Right atrium auricular region (tissue), 2 donors: ENCODE measurements around the gene CHN1. TPM values are rescaled to one million over a fixed set of nuclear protein-coding genes. Genes with fewer than 3 reads are reported as not detected.

Source experiments
- DNase-seq: peaks from one replicate; pipeline ENCODE4 v3.0.0-alpha.2; 2019; ENCODE audit warnings: low spot score
- H3K27ac ChIP-seq, 2 donors: fragments of 200-600 bp; sonication (generic); 1 replicate in 1 of 2; 2 replicates in 1 of 2; pipeline ENCODE4 v1.5.1; 2016 to 2019
- H3K27me3 ChIP-seq, 2 donors: fragments of 200-600 bp; sonication (generic); one replicate each; pipeline versions ENCODE4 v1.5.1 to v1.6.0; 2017 to 2019
- H3K36me3 ChIP-seq: fragments of 200-600 bp; sonication (generic); one replicate; pipeline ENCODE4 v1.5.1; 2016
- H3K4me1 ChIP-seq, 2 donors: fragments of 200-600 bp; sonication (generic); one replicate each; pipeline versions ENCODE4 v1.5.1 to v1.6.0; 2017 to 2019
- H3K4me3 ChIP-seq, 2 donors: fragments of 200-600 bp; sonication (generic); 1 replicate in 1 of 2; 2 replicates in 1 of 2; pipeline ENCODE4 v1.5.1; 2017 to 2019; ENCODE audit warnings: mild to moderate bottlenecking in 1 of 2, moderate library complexity in 1 of 2
- H3K9me3 ChIP-seq, 2 donors: fragments of 200-600 bp; sonication (generic); one replicate each; pipeline ENCODE4 v1.5.1; 2019
- CTCF ChIP-seq, 2 donors: fragments of 200-600 bp; sonication (generic); IDR thresholded peaks; one replicate each; pipeline ENCODE4 v1.5.1; 2019; ENCODE audit warnings: antibody characterized with exemption in 2 of 2
- total RNA-seq, 2 donors: library from RNA; depleted of rRNA; stranded (reverse); fragments of >200 nt; gene quantifications; one replicate each; pipeline ENCODE4 v1.1.0, GENCODE V29; 2016

Gene CHN1
- total RNA-seq, 2 donors from 2014 or later: 4.1 to 9.3 TPM

GRCh38 chr2:174805803-174806202 is 199.4 kb downstream of the CHN1 start:
- TF ChIP-seq CTCF (IDR thresholded peaks at IDR 0.05): no peak
- H3K36me3 ChIP-seq: no peaks in the 10 kb centered on the region
- no peak overlapping the region for H3K4me3 ChIP-seq
- no peak for DNase-seq
- no peaks in the 10 kb centered on the region for H3K27me3 ChIP-seq
- H3K9me3 ChIP-seq: no peaks in the 10 kb centered on the region
- no peak overlapping the region for H3K27ac ChIP-seq
- peaks cover 0 to 13% of the 10 kb centered on the region in 2 donors for H3K4me1 ChIP-seq

- Histone ChIP-seq H3K4me3 (no peak overlapping the region), H3K4me1 (peaks cover 0 to 9% of the 10 kb centered on the region in 2 donors), H3K27ac (no peak overlapping the region), H3K27me3 (no peaks in the 10 kb centered on the region), H3K36me3 (no peaks in the 10 kb centered on the region), H3K9me3 (no peaks in the 10 kb centered on the region)
- no peak for DNase-seq
- TF ChIP-seq CTCF (IDR thresholded peaks at IDR 0.05): no peak
Observed at GRCh38 chr2:174802459-174802858, 202.7 kb downstream of the CHN1 start.

GRCh38 chr2:174800436-174801205 is 204.6 kb downstream of the CHN1 start:
- H3K4me1 ChIP-seq: no peaks in the 10 kb centered on the region
- H3K9me3 ChIP-seq: no peaks in the 10 kb centered on the region
- no peak overlapping the region for H3K4me3 ChIP-seq
- no peaks in the 10 kb centered on the region for H3K27me3 ChIP-seq
- no peak for DNase-seq
- H3K36me3 ChIP-seq: no peaks in the 10 kb centered on the region
- no peak overlapping the region for H3K27ac ChIP-seq
- TF ChIP-seq CTCF (IDR thresholded peaks at IDR 0.05): no peak

GRCh38 chr2:174798801-174799200 is 206.4 kb downstream of the CHN1 start:
- no peaks in the 10 kb centered on the region for H3K36me3 ChIP-seq
- H3K9me3 ChIP-seq: no peaks in the 10 kb centered on the region
- H3K27me3 ChIP-seq: no peaks in the 10 kb centered on the region
- no peaks in the 10 kb centered on the region for H3K4me1 ChIP-seq
- no peak for DNase-seq
- TF ChIP-seq CTCF (IDR thresholded peaks at IDR 0.05): peak in 1 of 2 donors; percentile 9
- H3K4me3 ChIP-seq: no peak overlapping the region
- no peak overlapping the region for H3K27ac ChIP-seq

- no peaks in the 10 kb centered on the region for H3K36me3 ChIP-seq
- H3K9me3 ChIP-seq: no peaks in the 10 kb centered on the region
- no peak for TF ChIP-seq CTCF (IDR thresholded peaks at IDR 0.05)
- H3K4me3 ChIP-seq: no peak overlapping the region
- no peak overlapping the region for H3K27ac ChIP-seq
- no peaks in the 10 kb centered on the region for H3K27me3 ChIP-seq
- DNase-seq: no peak
- H3K4me1 ChIP-seq: no peaks in the 10 kb centered on the region
Observed at GRCh38 chr2:174797781-174798276, 207.4 kb downstream of the CHN1 start.
